Measurements from ENCODE around the gene MICAL2.
A peak's percentile ranks its signal among the peaks of the same experiment; 100 is the strongest.

MICAL2 gene

GRCh38 chr11:12188548-12189317 lies 78.3 kb downstream of the MICAL2 start:
- DNase-seq (ENCODE audit: low read depth), result no peak

- no peak for DNase-seq (ENCODE audit: low read depth)
Observed at GRCh38 chr11:12189543-12190235, 79.3 kb downstream of the MICAL2 start.

- DNase-seq (ENCODE audit: low read depth), result no peak
Observed at GRCh38 chr11:12190511-12190910, 80.1 kb downstream of the MICAL2 start.

- no peak for DNase-seq (ENCODE audit: low read depth)
Observed at GRCh38 chr11:12192794-12193514, 82.6 kb downstream of the MICAL2 start.

GRCh38 chr11:12193515-12194336 lies 83.3 kb downstream of the MICAL2 start:
- DNase-seq (ENCODE audit: low read depth), result no peak

- no peak for DNase-seq (ENCODE audit: low read depth)
Observed at GRCh38 chr11:12195768-12196167, 85.4 kb downstream of the MICAL2 start.

GRCh38 chr11:12196308-12196707 lies 85.9 kb downstream of the MICAL2 start:
- DNase-seq (ENCODE audit: low read depth), result no peak

- DNase-seq (ENCODE audit: low read depth), result no peak
Observed at GRCh38 chr11:12196872-12197271, 86.5 kb downstream of the MICAL2 start.

- DNase-seq (ENCODE audit: low read depth), result no peak
Observed at GRCh38 chr11:12198251-12199222, 88.1 kb downstream of the MICAL2 start.

- no peak for DNase-seq (ENCODE audit: low read depth)
Observed at GRCh38 chr11:12199231-12199948, 89.0 kb downstream of the MICAL2 start.

- peak; percentile 81 for DNase-seq (ENCODE audit: low read depth)
Observed at GRCh38 chr11:12200279-12200990, 90.0 kb downstream of the MICAL2 start.

GRCh38 chr11:12200991-12201985 lies 90.9 kb downstream of the MICAL2 start:
- peak; percentile 92 for DNase-seq (ENCODE audit: low read depth)

GRCh38 chr11:12202661-12203310 lies 92.4 kb downstream of the MICAL2 start:
- no peak for DNase-seq (ENCODE audit: low read depth)

GRCh38 chr11:12204506-12204905 lies 94.1 kb downstream of the MICAL2 start:
- DNase-seq (ENCODE audit: low read depth), result no peak

- DNase-seq (ENCODE audit: low read depth), result peak; percentile 61
Observed at GRCh38 chr11:12205330-12205729, 94.9 kb downstream of the MICAL2 start.

GRCh38 chr11:12206529-12206928 lies 96.1 kb downstream of the MICAL2 start:
- DNase-seq (ENCODE audit: low read depth), result no peak

GRCh38 chr11:12207384-12208150 lies 97.2 kb downstream of the MICAL2 start:
- DNase-seq (ENCODE audit: low read depth), result peak; percentile 91

Measured in iris pigment epithelial cell (primary cell).